GM12878 (cell line): Measurements from ENCODE around the gene LHFPL4. TPM values are rescaled to one million over a fixed set of nuclear protein-coding genes. Genes with fewer than 3 reads are reported as not detected.

ENCODE experiments used
- ATAC-seq: fragments of 200-7000 bp; cut with Tn5 transposase; 3 replicates; pipeline ENCODE4 v1.9.1; 2020; ENCODE audit warnings: mild to moderate bottlenecking, moderate library complexity
- Bru-seq: library from RNA; stranded (reverse); fragments of 400-500 nt; gene quantifications from one replicate; lab custom pipeline; 2021; lab: Mats Ljungman, UMichigan
- BruChase-seq, 2 experiments: library from RNA; stranded (reverse); fragments of 400-500 nt; gene quantifications; one replicate each; lab custom pipeline; 2021; lab: Mats Ljungman, UMichigan
- BruUV-seq: library from RNA; stranded (reverse); fragments of 400-500 nt; replicated peaks from 2 replicates; lab custom pipeline; 2021; lab: Mats Ljungman, UMichigan
- CTCF ChIA-PET: fragments of 300-600 bp; sonication (Branson Sonifier 250); formaldehyde crosslinking; extraction: SDS; loops from one replicate; lab custom pipeline; 2021; ENCODE audit warnings: inconsistent platforms; lab: Yijun Ruan, JAX
- POLR2A ChIA-PET: fragments of 350-600 bp; formaldehyde crosslinking; extraction: SDS; loops from one replicate; lab custom pipeline; 2021; ENCODE audit warnings: inconsistent platforms; lab: Charles Lee
- RAD21 ChIA-PET: fragments of 300-600 bp; sonication (Branson Sonifier 250); formaldehyde crosslinking; loops from one replicate; lab custom pipeline; 2023; ENCODE audit warnings: antibody characterized with exemption; ENCODE audit not compliant: unreplicated experiment; lab: Charles Lee
- SMC1A ChIA-PET: fragments of 300-600 bp; sonication (Branson Sonifier 250); formaldehyde crosslinking; loops from one replicate; lab custom pipeline; 2023; ENCODE audit not compliant: unreplicated experiment, uncharacterized antibody; lab: Charles Lee
- DNase-seq: peaks from one replicate; pipeline ENCODE4 v3.0.0-alpha.2; 2011; ENCODE audit warnings: low read depth, low spot score
- FAIRE-seq: peaks from 3 replicates; lab custom pipeline; 2011; peaks lifted over from hg19 to GRCh38; lab: Jason Lieb, UNC
- H2AFZ ChIP-seq: 2 replicates; pipeline ENCODE4 v1.6.0; 2011; ENCODE audit warnings: low read depth, low read length, control low read depth; ENCODE audit not compliant: control insufficient read depth
- H3K27ac ChIP-seq: 2 replicates; pipeline ENCODE4 v1.5.1; 2011; ENCODE audit warnings: control low read depth; ENCODE audit not compliant: control insufficient read depth, insufficient read depth
- H3K27me3 ChIP-seq, 2 experiments: replicated peaks in 1 of 2; 2 replicates each; pipeline versions ENCODE4 v1.6.0 to v1.6.1; 2011; ENCODE audit warnings: low read length in 1 of 2; ENCODE audit not compliant: control insufficient read depth in 2 of 2, insufficient read depth in 2 of 2
- H3K36me3 ChIP-seq, 2 experiments: 2 replicates each; pipeline ENCODE4 v1.5.1; 2011; ENCODE audit warnings: low read length in 1 of 2; ENCODE audit not compliant: control insufficient read depth in 2 of 2, insufficient read depth in 2 of 2
- H3K4me1 ChIP-seq: 2 replicates; pipeline ENCODE4 v1.6.1; 2011; ENCODE audit warnings: mild to moderate bottlenecking, low read length, moderate library complexity, mixed read lengths; ENCODE audit not compliant: control insufficient read depth, insufficient read depth
- H3K4me2 ChIP-seq: 2 replicates; pipeline ENCODE4 v1.6.0; 2011; ENCODE audit warnings: control low read depth; ENCODE audit not compliant: control insufficient read depth, insufficient read depth
- H3K4me3 ChIP-seq: fragments of 200-600 bp; sonication (generic); 2 replicates; pipeline ENCODE4 v1.5.1; 2016
- H3K79me2 ChIP-seq: 2 replicates; pipeline ENCODE4 v1.6.0; 2011; ENCODE audit warnings: low read length; ENCODE audit not compliant: control insufficient read depth, insufficient read depth
- H3K9ac ChIP-seq: 2 replicates; pipeline ENCODE4 v1.8.0; 2011; ENCODE audit warnings: low read length, control low read depth, mixed read lengths; ENCODE audit not compliant: control insufficient read depth, insufficient read depth
- H3K9me3 ChIP-seq: replicated peaks from 3 replicates; pipeline ENCODE4 v1.5.1; 2011; ENCODE audit warnings: mild to moderate bottlenecking, low read length; ENCODE audit not compliant: control insufficient read depth, insufficient read depth
- H4K20me1 ChIP-seq: 2 replicates; pipeline ENCODE4 v1.6.0; 2011; ENCODE audit not compliant: control insufficient read depth, insufficient read depth
- BCL11A ChIP-seq: IDR thresholded peaks from 2 replicates; pipeline ENCODE4 v1.6.1; 2011; ENCODE audit warnings: low read depth, low read length
- CUX1 ChIP-seq: IDR thresholded peaks from 2 replicates; pipeline ENCODE4 v1.6.1; 2012; ENCODE audit warnings: improper control_type of control experiment, low read depth, low read length; ENCODE audit not compliant: insufficient replicate concordance
- EED ChIP-seq: sonication (generic); IDR thresholded peaks from 2 replicates; pipeline ENCODE4 v1.6.1; 2016; ENCODE audit warnings: antibody characterized with exemption, low read depth
- EP300 ChIP-seq, 2 experiments: fragments of 150-350 bp in 1 of 2; IDR thresholded peaks; 2 replicates each; pipeline ENCODE4 v1.6.1; 2011 to 2012; ENCODE audit warnings: low read depth in 2 of 2, low read length in 2 of 2, borderline replicate concordance in 1 of 2, improper control_type of control experiment in 1 of 2, inconsistent platforms in 1 of 2; ENCODE audit not compliant: control insufficient read depth in 1 of 2
- IRF5 ChIP-seq: fragments of 450-650 bp; IDR thresholded peaks from 2 replicates; pipeline ENCODE4 v1.6.1; 2017; ENCODE audit warnings: borderline replicate concordance
- NBN ChIP-seq: fragments of 450-650 bp; IDR thresholded peaks from 2 replicates; pipeline ENCODE4 v1.6.1; 2016
- NFYB ChIP-seq: IDR thresholded peaks from 2 replicates; pipeline ENCODE4 v1.6.1; 2011; ENCODE audit warnings: low read depth, mild to moderate bottlenecking, low read length, improper control_type of control experiment, moderate library complexity; ENCODE audit not compliant: insufficient read depth
- PAX5 ChIP-seq: IDR thresholded peaks from 2 replicates; pipeline ENCODE4 v1.6.1; 2011; ENCODE audit warnings: low read depth, low read length, borderline replicate concordance
- SMARCA5 ChIP-seq: fragments of 450-650 bp; IDR thresholded peaks from 2 replicates; pipeline ENCODE4 v1.6.1; 2017; ENCODE audit warnings: mild to moderate bottlenecking
- SREBF2 ChIP-seq: IDR thresholded peaks from 2 replicates; pipeline ENCODE4 v1.6.1; 2012; ENCODE audit warnings: mild to moderate bottlenecking, low read length
- ZBED1 ChIP-seq: IDR thresholded peaks from 2 replicates; pipeline ENCODE4 v1.6.1; 2016; ENCODE audit warnings: borderline replicate concordance
- ZNF384 ChIP-seq: IDR thresholded peaks from 2 replicates; pipeline ENCODE4 v1.6.1; 2012; ENCODE audit warnings: low read depth, mild to moderate bottlenecking, low read length, improper control_type of control experiment, borderline replicate concordance
- WGBS: methylation state at CpG from one replicate; pipeline ENCODE4 v1.1.6; 2016; ENCODE audit warnings: low lambda C conversion rate; ENCODE audit not compliant: insufficient replicate concordance, insufficient coverage; ENCODE audit errors: missing lambda C conversion rate; 5-methylcytosine and 5-hydroxymethylcytosine counted together
- in situ Hi-C: fragments of 300-500 bp; cut with MboI; formaldehyde crosslinking; loops from 9 replicates; pipeline ENCODE4 v1.14.3; 2018; ENCODE audit warnings: mixed read lengths
- intact Hi-C: fragments of 100-400 bp; cut with micrococcal nuclease; formaldehyde crosslinking; loops from one replicate; pipeline ENCODE4 v1.14.2; 2022; ENCODE audit not compliant: unreplicated experiment
- long read RNA-seq, 2 experiments: library from polyadenylated mRNA; unstranded; transcript quantifications; one replicate each; pipeline ENCODE4 v2.0.0, GENCODE V29; 2019 to 2020
- polyA minus RNA-seq, 3 experiments: library from RNA; depleted of rRNA, polyadenylated mRNA; stranded (reverse); fragments of >200 nt; gene quantifications; 2 replicates each; pipeline ENCODE4 v1.2.3, GENCODE V29; 2011
- polyA plus RNA-seq, 11 experiments: library from polyadenylated mRNA; depleted of rRNA in 4 of 11; unstranded in 6 of 11; stranded (reverse) in 5 of 11; fragments of >200 nt; fragmentation: Nextera tagmentation in 4 of 11; fragmentation: Illumina TruSeq in 1 of 11; extraction: Ambion mirVana in 4 of 11; extraction: Trizol in 1 of 11; gene quantifications; 1 replicate in 1 of 11; 2 replicates in 10 of 11; pipeline versions ENCODE4 v1.2.1 to v1.2.3, GENCODE V29; 2011 to 2016; ENCODE audit warnings: inconsistent platforms in 2 of 11, missing spikeins in 2 of 11, low read depth in 1 of 11
- total RNA-seq, 4 experiments: library from RNA; depleted of rRNA in 3 of 4; stranded (reverse); fragments of >200 nt in 3 of 4; fragmentation: Illumina TruSeq in 1 of 4; extraction: Trizol in 1 of 4; gene quantifications; 2 replicates each; pipeline versions ENCODE4 v1.2.1 to v1.2.3, GENCODE V29; 2013 to 2021

The LHFPL4 gene
- total RNA-seq (2013; cell fraction: nucleolus; rRNA removed), result not detected in 2 replicates
- not detected in 2 replicates for total RNA-seq (2014; rRNA removed)
- not detected in 2 replicates for total RNA-seq (2014; rRNA removed; fragmentation: Illumina TruSeq; extraction: Trizol)
- total RNA-seq (2021), result not detected in 2 replicates
- not detected for polyA plus RNA-seq (2011; ENCODE audit: low read depth)
- not detected in 2 replicates for polyA plus RNA-seq (2011; rRNA removed)
- not detected in 2 replicates for polyA plus RNA-seq (2011; cell fraction: cytosol; rRNA removed)
- not detected in 2 replicates for polyA plus RNA-seq (2011; cell fraction: nucleus; rRNA removed)
- polyA plus RNA-seq (2012), result 0.03 TPM in 1 of 2 replicates, not detected in the other
- polyA plus RNA-seq (2014; fragmentation: Illumina TruSeq; extraction: Trizol), result not detected in 2 replicates
- polyA plus RNA-seq (2014; fragmentation: Nextera tagmentation; extraction: Ambion mirVana), result not detected
- not detected in 2 replicates for polyA plus RNA-seq (2014; rRNA removed)
- under 1 TPM; 0.05 to 0.15 TPM for polyA plus RNA-seq (2016; fragmentation: Nextera tagmentation; extraction: Ambion mirVana)
- not detected in 2 replicates for polyA minus RNA-seq (2011; rRNA and poly(A)+ RNA removed)
- polyA minus RNA-seq (2011; cell fraction: cytosol; rRNA and poly(A)+ RNA removed), result not detected in 2 replicates
- polyA minus RNA-seq (2011; cell fraction: nucleus; rRNA and poly(A)+ RNA removed), result not detected in 2 replicates
- Bru-seq, nascent RNA, result not detected
- BruChase-seq, experiment 1, labeled RNA remaining after a 6-hour chase, result percentile 2 among the genes with signal in this experiment
- BruChase-seq, experiment 2, labeled RNA remaining after a 2-hour chase, result percentile 1 among the genes with signal in this experiment
- long read RNA-seq, experiment 1, result 0 reads
- long read RNA-seq, experiment 2, partial matches to known transcripts, result 0 of 1 reads
- long read RNA-seq, experiment 2, other reads (novel, unspliced or antisense), result 1 of 1 reads

DNA sequence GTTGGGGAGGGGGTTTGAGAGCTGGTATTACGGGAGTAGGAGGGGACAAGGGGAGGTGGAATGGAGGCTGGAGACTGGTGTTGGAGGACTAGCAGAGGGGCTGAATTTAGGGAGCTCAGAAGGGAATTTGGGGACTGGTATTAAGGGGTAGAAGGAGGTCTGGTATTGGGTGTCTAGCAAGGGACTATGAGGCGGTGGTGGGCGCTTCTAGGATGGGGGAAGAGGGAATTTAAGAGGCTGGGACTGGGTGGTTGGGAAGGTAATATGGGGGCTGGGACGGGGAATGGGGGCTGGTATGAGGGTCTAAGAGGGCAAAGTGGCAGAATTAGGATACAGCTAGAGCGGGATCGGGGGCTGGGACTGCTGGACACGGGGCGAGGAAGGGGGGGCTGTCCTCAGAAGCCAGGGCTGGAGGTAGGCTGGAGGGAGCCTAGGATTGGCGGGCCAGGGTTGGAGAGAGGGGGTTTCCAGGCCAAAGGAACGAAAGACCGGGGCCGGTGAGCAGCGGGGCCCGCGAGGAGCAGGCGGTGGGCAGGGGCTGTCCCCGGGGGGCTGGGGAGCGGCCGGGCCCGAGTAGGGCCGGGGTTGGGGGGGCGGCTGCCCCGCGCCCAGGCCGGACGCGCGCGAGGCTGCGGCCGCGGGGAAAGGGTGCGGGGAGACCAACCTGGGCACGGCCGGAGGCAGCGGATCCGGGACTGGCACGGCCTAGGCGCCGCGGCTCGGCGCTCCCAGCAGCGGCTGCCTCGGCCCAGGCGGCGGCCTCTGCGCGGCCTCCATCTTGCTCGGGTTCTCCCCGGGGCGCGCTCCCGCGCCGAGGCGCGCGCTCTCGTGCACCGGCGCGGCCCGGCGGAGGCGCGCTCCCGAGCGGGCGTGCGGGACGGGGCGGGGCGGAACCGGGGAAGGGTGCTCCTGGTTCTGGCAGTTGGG lies at the start of gene LHFPL4:
TSS of gene LHFPL4 (minus strand) at position 802 of the 927 bp plus-strand sequence. CDS start 1,143 bp downstream, outside the sequence.
- SMC1A ChIA-PET, result no interaction called here
- CTCF ChIA-PET, result no interaction called here
- POLR2A ChIA-PET, result interaction anchor here (0.6 kb wide), 1 partner anchor 19 kb away, joined by 5 read pairs; no protein-coding TSS in a partner anchor
- TF ChIP-seq SMARCA5, result no peak
- no peak for TF ChIP-seq ZNF384
- no peak for TF ChIP-seq EP300 (IDR thresholded peaks at IDR 0.05; ENCODE audit: borderline replicate concordance in 1 of 2, control insufficient read depth in 1 of 2, low read depth in 2 of 2, low read length in 2 of 2)
- no peak for TF ChIP-seq PAX5
- TF ChIP-seq BCL11A, result no peak
- no peak for TF ChIP-seq CUX1
- no peak for TF ChIP-seq NBN
- TF ChIP-seq IRF5, result no peak
- no peak for TF ChIP-seq ZBED1
- no peak for TF ChIP-seq EED
- no peak for TF ChIP-seq SREBF2
- no peak for TF ChIP-seq NFYB

More for the DNA sequence above, at the start of gene LHFPL4:
- H4K20me1 ChIP-seq, result no peaks in the 10 kb centered on the region
- H3K27ac ChIP-seq, result no peak within 1 kb of the TSS
- BruUV-seq, result no TSS peak
- no peaks in the 10 kb centered on the region for H3K9me3 ChIP-seq
- RAD21 ChIA-PET, result no interaction called here
- H3K36me3 ChIP-seq, result no peaks in the 10 kb centered on the region
- no peak within 1 kb of the TSS for H2AFZ ChIP-seq
- 47% methylated on average over 21 of the region's 75 CpGs for WGBS
- H3K4me3 ChIP-seq, result no peak within 1 kb of the TSS
- no peak within 1 kb of the TSS for H3K4me2 ChIP-seq
- in situ Hi-C loops (no loop called here), intact Hi-C loops (no loop called here)
- H3K9ac ChIP-seq, result no peak within 1 kb of the TSS
- H3K27me3 ChIP-seq, result peaks cover 0 to 1% of the 10 kb centered on the region in 2 experiments; a peak in 2 of 4 replicates
- no peak for FAIRE-seq
- no peaks in the 10 kb centered on the region for H3K4me1 ChIP-seq
- ATAC-seq, result no peak
- H3K79me2 ChIP-seq, result no peaks in the 10 kb centered on the region
- no peak for DNase-seq
